ENCODE measurements around the gene ATP8A1.

Gene ATP8A1

DNA sequence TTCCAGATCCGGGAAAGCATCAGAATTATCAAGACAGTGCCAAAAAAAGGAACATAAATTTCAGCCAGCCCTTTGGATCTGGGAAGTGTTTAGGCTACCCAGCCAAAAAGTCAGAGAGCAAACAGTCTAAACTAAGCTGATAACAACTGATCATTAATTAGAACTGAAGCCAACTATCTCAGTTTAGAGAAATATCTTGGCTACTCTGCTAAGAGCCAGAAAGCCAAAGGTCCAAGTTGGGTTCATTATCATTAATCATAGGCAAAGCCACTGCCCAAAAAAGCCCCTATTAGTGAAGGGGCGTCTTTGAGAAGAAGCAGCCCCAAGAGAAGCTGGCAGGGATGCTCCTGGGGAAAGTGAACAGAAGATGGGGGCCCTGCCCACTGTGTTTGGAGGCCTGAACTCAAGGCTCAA lies 296.6 kb downstream of the ATP8A1 start:
- DNase-seq (ENCODE audit: low read depth): no peak
- H3K4me3 ChIP-seq (ENCODE audit: low read depth, low read length): no peak overlapping the region

DNA sequence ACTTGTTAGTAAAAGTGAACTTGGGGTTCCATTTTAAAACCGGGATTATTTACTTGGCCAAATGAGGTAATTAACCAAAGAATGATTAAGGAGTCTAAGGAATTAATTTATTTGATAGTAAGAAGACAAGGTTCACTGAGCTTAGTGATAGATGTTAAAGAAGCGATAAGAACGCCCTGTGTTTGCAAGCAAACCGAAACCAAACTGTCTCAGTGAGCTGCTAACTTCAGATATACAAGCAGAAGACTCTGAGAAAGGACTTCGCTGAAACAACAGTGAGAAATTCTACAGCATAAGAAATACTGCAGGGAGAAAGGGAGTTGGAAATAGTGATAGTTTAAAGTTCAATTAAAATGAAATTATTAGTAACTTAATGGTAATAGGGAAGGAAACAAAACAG lies 297.2 kb downstream of the ATP8A1 start:
- no peak for DNase-seq (ENCODE audit: low read depth)
- no peak overlapping the region for H3K4me3 ChIP-seq (ENCODE audit: low read depth, low read length)

Measured in skeletal muscle cell (primary cell).